Endometrium (tissue), 2 donors: ENCODE results near the gene ATP6AP1.
"Not testable (repeated sequence)": the region's sequence is repeated elsewhere in the genome, so short reads cannot be mapped to it uniquely, and the experiment has no call there.

Source experiments
- FAIRE-seq: peaks from 2 replicates; lab custom pipeline; 2012; peaks lifted over from hg19 to GRCh38; lab: Jason Lieb, UNC
- donor health status: control.
- donor health status: control.

The ATP6AP1 gene

GRCh38 chrX:154399527-154400368 is 28.7 kb upstream of the ATP6AP1 start:
- FAIRE-seq, result no peak

- not testable (repeated sequence) for FAIRE-seq
These were observed 28.1 kb upstream of the ATP6AP1 start for GRCh38 chrX:154400369-154400817.

- FAIRE-seq, result no peak
These were observed 27.3 kb upstream of the ATP6AP1 start for GRCh38 chrX:154401045-154401799.

- no peak for FAIRE-seq
These were observed 26.4 kb upstream of the ATP6AP1 start for GRCh38 chrX:154401918-154402621.

GRCh38 chrX:154402622-154403127 is 25.8 kb upstream of the ATP6AP1 start:
- no peak for FAIRE-seq

- no peak for FAIRE-seq
These were observed 25.3 kb upstream of the ATP6AP1 start for GRCh38 chrX:154403192-154403591.

GRCh38 chrX:154403858-154404257 is 24.6 kb upstream of the ATP6AP1 start:
- no peak for FAIRE-seq

GRCh38 chrX:154404625-154405192 is 23.8 kb upstream of the ATP6AP1 start:
- no peak for FAIRE-seq

GRCh38 chrX:154408659-154409221 is 19.7 kb upstream of the ATP6AP1 start:
- no peak for FAIRE-seq

GRCh38 chrX:154409222-154409871 is 19.1 kb upstream of the ATP6AP1 start, which contains the start of gene DNASE1L1:
Gene DNASE1L1 (minus strand): TSS chrX:154409254. CDS start chrX:154405568, 3,686 bp downstream.
- no peak for FAIRE-seq

- FAIRE-seq, result no peak
These were observed 16.5 kb upstream of the ATP6AP1 start for GRCh38 chrX:154411981-154412340.

- no peak for FAIRE-seq
These were observed 16.0 kb upstream of the ATP6AP1 start for GRCh38 chrX:154412468-154412867.

GRCh38 chrX:154413142-154413541 is 15.3 kb upstream of the ATP6AP1 start:
- FAIRE-seq, result no peak

GRCh38 chrX:154417157-154417556 is 11.3 kb upstream of the ATP6AP1 start:
- no peak for FAIRE-seq

GRCh38 chrX:154419189-154419588 is 9.3 kb upstream of the ATP6AP1 start:
- FAIRE-seq, result no peak

- no peak for FAIRE-seq
These were observed 8.6 kb upstream of the ATP6AP1 start for GRCh38 chrX:154419688-154420401.

- no peak for FAIRE-seq
These were observed 8.1 kb upstream of the ATP6AP1 start for GRCh38 chrX:154420402-154420756.

GRCh38 chrX:154426916-154427770 is 1.3 kb upstream of the ATP6AP1 start:
- no peak for FAIRE-seq

- FAIRE-seq, result no peak
These were observed 1.2 kb downstream of the ATP6AP1 start for GRCh38 chrX:154429711-154430110.

- no peak for FAIRE-seq
These were observed 2.0 kb downstream of the ATP6AP1 start for GRCh38 chrX:154430479-154430878.
